GM19455 (cell line): ENCODE results near the gene TNPO2.
"Not testable (repeated sequence)": the region's sequence is repeated elsewhere in the genome, so short reads cannot be mapped to it uniquely, and the experiment has no call there.

Source experiments
- ATAC-seq: cut with Tn5 transposase; IDR thresholded peaks from one replicate; pipeline ENCODE4 v1.9.1; 2021; ENCODE audit not compliant: unreplicated experiment

Gene TNPO2

GRCh38 chr19:12706332-12706718, 17.4 kb downstream of the TNPO2 start:
- ATAC-seq = no peak

GRCh38 chr19:12705654-12706331, 17.9 kb downstream of the TNPO2 start:
- no peak for ATAC-seq

GRCh38 chr19:12705169-12705568, 18.6 kb downstream of the TNPO2 start:
- no peak for ATAC-seq

GRCh38 chr19:12703046-12703445, 20.7 kb downstream of the TNPO2 start:
- ATAC-seq = no peak

GRCh38 chr19:12701596-12702282, 22.0 kb downstream of the TNPO2 start:
- ATAC-seq = no peak

- ATAC-seq = no peak
Measured at GRCh38 chr19:12698138-12698537, 25.6 kb downstream of the TNPO2 start.

GRCh38 chr19:12697425-12697824, 26.3 kb downstream of the TNPO2 start:
- ATAC-seq = not testable (repeated sequence)

GRCh38 chr19:12696366-12697335, 27.1 kb downstream of the TNPO2 start, which contains the start of gene FBXW9:
TSS of gene FBXW9 (minus strand) at chr19:12696631. CDS start at chr19:12696581, 50 bp downstream.
- peak; percentile 67 for ATAC-seq

GRCh38 chr19:12695997-12696365, 27.8 kb downstream of the TNPO2 start:
- peak; percentile 7 for ATAC-seq

- no peak for ATAC-seq
Measured at GRCh38 chr19:12695514-12695913, 28.2 kb downstream of the TNPO2 start.

GRCh38 chr19:12695096-12695495, 28.6 kb downstream of the TNPO2 start:
- ATAC-seq = no peak

- ATAC-seq = no peak
Measured at GRCh38 chr19:12694641-12695040, 29.1 kb downstream of the TNPO2 start.

GRCh38 chr19:12692960-12693359, 30.8 kb downstream of the TNPO2 start:
- no peak for ATAC-seq

GRCh38 chr19:12689581-12690216, 34.0 kb downstream of the TNPO2 start:
- no peak for ATAC-seq

GRCh38 chr19:12689012-12689411, 34.7 kb downstream of the TNPO2 start:
- no peak for ATAC-seq

GRCh38 chr19:12687496-12688196, 36.1 kb downstream of the TNPO2 start, which contains the start of gene GNG14:
TSS of gene GNG14 (plus strand) at chr19:12687998. CDS start at chr19:12688049, 51 bp downstream.
- no peak for ATAC-seq

GRCh38 chr19:12685831-12686230, 37.9 kb downstream of the TNPO2 start:
- ATAC-seq = no peak

GRCh38 chr19:12681074-12681987, 42.4 kb downstream of the TNPO2 start, which contains the start of gene DHPS:
TSS of gene DHPS (minus strand) at chr19:12681880. CDS start at chr19:12681766, 114 bp downstream.
- peak; percentile 65 for ATAC-seq

GRCh38 chr19:12680034-12680433, 43.7 kb downstream of the TNPO2 start:
- no peak for ATAC-seq
